VCaP (cell line): ENCODE results near the gene USP54.

Source experiments
- H3K27ac ChIP-seq: fragments of 450-650 bp; 2 replicates; pipeline ENCODE4 v1.5.1; 2017
- TF ChIP-seq, protein P1 (sequence below): fragments of 450-650 bp; conservative IDR thresholded peaks from 2 replicates; pipeline ENCODE4 v1.5.1; 2017; ENCODE audit warnings: mild to moderate bottlenecking, moderate library complexity

USP54 gene

DNA sequence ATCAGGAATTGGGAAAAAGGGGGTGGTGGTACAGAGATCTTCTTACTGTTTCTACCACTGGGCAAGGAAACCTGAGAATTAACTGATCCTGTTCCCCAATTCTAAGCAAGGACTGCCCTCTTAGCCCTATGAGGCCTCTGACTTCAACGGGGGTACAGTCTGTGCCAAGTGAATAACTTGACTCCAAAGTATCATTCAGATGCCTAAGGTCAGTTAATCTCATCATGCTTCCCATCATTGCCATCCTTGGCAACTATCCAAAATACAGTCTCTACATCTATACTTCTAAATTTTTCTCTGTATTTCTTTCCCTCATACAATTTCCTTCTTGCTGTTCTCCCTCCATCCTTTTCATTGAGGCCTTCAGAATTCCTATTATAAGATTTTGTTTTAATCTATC is 105.8 kb downstream of the USP54 start:
- H3K27ac ChIP-seq, result no peak overlapping the region
- TF ChIP-seq, protein P1, sequence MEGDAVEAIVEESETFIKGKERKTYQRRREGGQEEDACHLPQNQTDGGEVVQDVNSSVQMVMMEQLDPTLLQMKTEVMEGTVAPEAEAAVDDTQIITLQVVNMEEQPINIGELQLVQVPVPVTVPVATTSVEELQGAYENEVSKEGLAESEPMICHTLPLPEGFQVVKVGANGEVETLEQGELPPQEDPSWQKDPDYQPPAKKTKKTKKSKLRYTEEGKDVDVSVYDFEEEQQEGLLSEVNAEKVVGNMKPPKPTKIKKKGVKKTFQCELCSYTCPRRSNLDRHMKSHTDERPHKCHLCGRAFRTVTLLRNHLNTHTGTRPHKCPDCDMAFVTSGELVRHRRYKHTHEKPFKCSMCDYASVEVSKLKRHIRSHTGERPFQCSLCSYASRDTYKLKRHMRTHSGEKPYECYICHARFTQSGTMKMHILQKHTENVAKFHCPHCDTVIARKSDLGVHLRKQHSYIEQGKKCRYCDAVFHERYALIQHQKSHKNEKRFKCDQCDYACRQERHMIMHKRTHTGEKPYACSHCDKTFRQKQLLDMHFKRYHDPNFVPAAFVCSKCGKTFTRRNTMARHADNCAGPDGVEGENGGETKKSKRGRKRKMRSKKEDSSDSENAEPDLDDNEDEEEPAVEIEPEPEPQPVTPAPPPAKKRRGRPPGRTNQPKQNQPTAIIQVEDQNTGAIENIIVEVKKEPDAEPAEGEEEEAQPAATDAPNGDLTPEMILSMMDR, result no peak

DNA sequence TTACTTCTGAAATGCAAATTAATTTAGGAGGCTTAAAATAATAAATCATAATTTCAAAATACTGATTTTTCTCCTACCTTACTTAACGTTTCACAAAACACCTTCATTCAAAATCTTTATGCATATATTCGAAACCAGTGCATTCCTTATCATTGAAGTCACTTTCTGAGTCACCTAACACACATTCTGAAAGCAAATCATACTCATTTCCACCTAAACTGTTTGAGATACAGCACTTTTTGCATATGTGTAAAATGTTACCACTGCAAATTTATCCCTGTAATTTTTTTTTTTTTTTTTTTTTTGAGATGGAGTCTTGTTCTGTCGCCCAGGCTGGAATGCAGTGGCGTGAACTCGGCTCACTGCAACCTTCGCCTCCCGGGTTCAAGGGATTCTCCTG is 111.0 kb downstream of the USP54 start:
- no peak overlapping the region for H3K27ac ChIP-seq
- TF ChIP-seq, protein P1, result no peak

DNA sequence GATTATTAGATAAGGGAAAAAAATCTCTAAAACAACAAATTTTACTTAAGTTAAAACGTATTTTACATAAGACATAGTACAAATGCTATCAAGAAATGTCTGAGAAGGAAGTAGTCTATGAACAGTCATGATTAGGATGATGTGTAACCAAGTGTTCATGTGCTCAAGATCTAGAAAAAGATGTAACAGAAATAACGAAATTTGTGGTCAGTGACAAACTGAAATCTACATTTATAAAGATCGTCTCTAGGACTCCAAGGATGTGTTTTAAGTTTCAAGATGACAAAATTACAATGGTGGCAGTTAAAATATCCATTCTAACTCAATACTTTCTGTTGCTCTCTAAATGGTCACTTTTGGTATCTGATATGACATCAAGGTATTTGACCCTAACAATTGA is 112.5 kb downstream of the USP54 start:
- TF ChIP-seq, protein P1, result no peak
- no peak overlapping the region for H3K27ac ChIP-seq

DNA sequence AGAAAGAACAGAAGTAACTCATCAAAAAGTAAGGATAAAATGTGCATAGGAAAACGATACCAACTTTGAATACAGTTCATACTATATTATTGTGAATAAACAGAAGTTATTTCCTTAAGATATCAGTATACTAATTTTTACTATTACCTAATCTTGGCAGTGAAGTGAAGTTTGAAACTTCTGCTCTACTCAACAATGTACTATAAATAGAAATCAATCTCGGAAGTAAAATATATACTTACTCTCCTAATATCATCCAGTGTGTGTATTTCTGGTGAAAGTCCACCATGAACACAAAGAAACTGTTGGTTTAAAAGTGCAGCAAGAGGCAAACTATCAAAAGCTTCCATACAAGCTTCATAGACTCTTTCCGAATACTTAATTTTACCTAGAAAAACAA is 119.9 kb downstream of the USP54 start:
- TF ChIP-seq, protein P1, result no peak

DNA sequence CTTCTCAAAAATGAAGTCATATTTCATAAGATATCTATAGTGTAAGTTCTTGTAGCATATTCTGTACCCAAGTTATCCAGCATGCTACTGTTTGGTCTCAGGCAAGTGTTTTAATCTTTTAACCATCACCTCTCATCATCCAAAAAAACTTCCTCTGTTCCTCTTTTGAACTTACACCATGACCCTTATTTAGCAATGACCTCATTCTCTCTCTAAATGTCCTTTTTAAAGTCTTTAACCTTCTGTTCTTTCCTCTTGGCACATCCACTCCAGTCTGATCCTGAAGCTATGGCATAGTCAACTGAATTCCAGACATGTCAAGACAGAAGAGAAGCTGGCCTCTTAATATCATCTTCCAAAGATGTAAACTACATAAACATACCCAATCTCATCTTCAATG is 121.6 kb downstream of the USP54 start:
- H3K27ac ChIP-seq, result no peak overlapping the region
- TF ChIP-seq, protein P1, result no peak

More for the DNA sequence above, 119.9 kb downstream of the USP54 start:
- no peak overlapping the region for H3K27ac ChIP-seq

DNA sequence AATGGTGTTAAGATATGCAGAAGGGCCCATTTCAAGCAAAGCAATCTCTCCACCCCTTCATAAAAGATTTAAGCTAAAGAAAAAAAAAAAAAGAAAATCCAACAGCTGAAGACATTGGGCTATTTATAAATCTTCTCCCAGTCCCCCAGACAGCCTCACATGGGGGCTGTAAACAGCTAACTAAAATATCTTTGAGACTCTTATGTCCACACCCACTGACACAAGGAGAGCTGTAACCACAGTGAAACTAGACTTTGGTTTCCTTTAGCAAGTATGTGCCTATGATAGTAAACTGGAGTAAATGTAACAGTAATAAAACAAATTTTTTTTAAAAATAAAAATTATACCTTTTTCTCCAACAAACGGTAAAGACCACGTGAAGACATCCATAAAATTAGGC is 123.9 kb downstream of the USP54 start:
- TF ChIP-seq, protein P1, result no peak
- no peak overlapping the region for H3K27ac ChIP-seq

DNA sequence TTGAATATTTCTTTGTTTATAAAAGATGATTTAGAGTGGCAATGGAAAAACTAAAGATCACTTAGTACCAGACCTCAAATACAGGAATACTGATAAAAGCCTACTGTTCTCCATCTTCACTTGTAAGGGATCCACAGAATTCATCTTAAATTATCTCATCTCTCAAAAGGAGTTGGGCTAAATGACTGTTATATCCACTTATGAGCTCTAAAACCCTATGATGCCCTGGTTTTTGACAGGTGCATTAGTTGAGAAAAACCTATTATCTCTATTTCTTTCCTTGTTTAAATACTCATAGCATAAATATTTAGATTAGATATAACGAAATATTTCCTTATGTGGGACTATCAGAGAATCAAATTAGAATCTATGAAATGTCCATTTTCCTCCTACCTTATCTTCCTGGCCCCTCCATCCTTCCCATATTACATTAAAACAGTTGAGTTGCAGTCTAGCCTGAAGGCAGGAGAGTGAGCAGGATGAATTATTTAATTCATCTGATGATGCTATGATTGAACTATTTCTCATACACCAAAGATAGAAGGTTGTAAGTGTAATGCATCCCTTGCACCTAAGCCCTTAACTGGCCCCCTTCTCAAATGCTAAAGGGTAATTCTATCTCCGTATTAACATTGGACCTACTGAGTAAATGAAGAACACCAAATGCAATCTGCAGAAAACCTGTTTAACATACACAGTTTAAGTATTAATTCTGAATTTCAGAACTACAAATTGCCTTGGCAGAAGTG is 125.0 kb downstream of the USP54 start:
- H3K27ac ChIP-seq, result no peak overlapping the region
- TF ChIP-seq, protein P1, result no peak
